PFSK-1 (cell line): Measurements from ENCODE around the gene TERT.

ENCODE experiments used
- FOXP2 ChIP-seq: optimal IDR thresholded peaks from 2 replicates; pipeline ENCODE3; 2011; ENCODE audit warnings: borderline replicate concordance, control low read depth, inconsistent platforms; ENCODE audit not compliant: insufficient read depth; ENCODE audit errors: extremely low read length, extremely low read depth
- POLR2AphosphoS5 ChIP-seq: IDR thresholded peaks from 2 replicates; pipeline ENCODE4 v1.6.1; 2012; ENCODE audit warnings: low read depth, mild to moderate bottlenecking, control low read depth, low read length, moderate library complexity
- REST ChIP-seq, 2 experiments: IDR thresholded peaks; 2 replicates each; pipeline versions ENCODE4 v1.6.1 to v1.8.0; 2011 to 2012; ENCODE audit warnings: low read depth in 2 of 2, low read length in 2 of 2, control low read depth in 1 of 2, inconsistent platforms in 1 of 2, mild to moderate bottlenecking in 1 of 2, moderate library complexity in 1 of 2; ENCODE audit not compliant: insufficient read depth in 1 of 2
- SIN3A ChIP-seq: IDR thresholded peaks from 2 replicates; pipeline ENCODE4 v1.6.1; 2012; ENCODE audit warnings: mild to moderate bottlenecking, low read length, moderate library complexity, borderline replicate concordance; ENCODE audit not compliant: insufficient read depth
- TAF1 ChIP-seq: IDR thresholded peaks from 2 replicates; pipeline ENCODE4 v1.6.1; 2012; ENCODE audit warnings: low read length, control low read depth, borderline replicate concordance; ENCODE audit not compliant: insufficient read depth

The TERT gene

GRCh38 chr5:1255081-1255561 is 39.7 kb downstream of the TERT start:
- TF ChIP-seq POLR2AphosphoS5 (no peak), TAF1 (no peak), FOXP2 (no peak), SIN3A (no peak), REST (IDR thresholded peaks at IDR 0.05; ENCODE audit: insufficient read depth in 1 of 2, low read depth in 2 of 2, low read length in 2 of 2) (no peak)

- TF ChIP-seq REST (IDR thresholded peaks at IDR 0.05; ENCODE audit: insufficient read depth in 1 of 2, low read depth in 2 of 2, low read length in 2 of 2) (no peak), FOXP2 (no peak)
Observed at GRCh38 chr5:1254196-1254595, 40.7 kb downstream of the TERT start.

GRCh38 chr5:1253456-1254105 is 41.3 kb downstream of the TERT start:
- TF ChIP-seq FOXP2 = no peak

- no peak for TF ChIP-seq TAF1
Observed at GRCh38 chr5:1252681-1253080, 42.2 kb downstream of the TERT start.

- TF ChIP-seq REST (IDR thresholded peaks at IDR 0.05; ENCODE audit: insufficient read depth in 1 of 2, low read depth in 2 of 2, low read length in 2 of 2) (no peak), POLR2AphosphoS5 (no peak), TAF1 (no peak), SIN3A (no peak), FOXP2 (no peak)
Observed at GRCh38 chr5:1251678-1252580, 42.9 kb downstream of the TERT start.

GRCh38 chr5:1249366-1250280 is 45.2 kb downstream of the TERT start:
- no peak for TF ChIP-seq TAF1
- no peak for TF ChIP-seq POLR2AphosphoS5
- TF ChIP-seq SIN3A = no peak
- no peak for TF ChIP-seq REST (IDR thresholded peaks at IDR 0.05; ENCODE audit: insufficient read depth in 1 of 2, low read depth in 2 of 2, low read length in 2 of 2)
- no peak for TF ChIP-seq FOXP2
